COLO829 (cell line): Measurements from ENCODE around the gene HDDC3.
"Not testable (repeated sequence)": the region's sequence is repeated elsewhere in the genome, so short reads cannot be mapped to it uniquely, and the experiment has no call there.

Source experiments
- DNase-seq: peaks from one replicate; pipeline ENCODE4 v3.0.0; 2012; ENCODE audit warnings: low spot score

The HDDC3 gene

GRCh38 chr15:90930861-90931574, 1.3 kb downstream of the HDDC3 start:
- no peak for DNase-seq

- DNase-seq: no peak
Observed at GRCh38 chr15:90929246-90930019, 2.9 kb downstream of the HDDC3 start.

- DNase-seq: not testable (repeated sequence)
Observed at GRCh38 chr15:90928106-90928505, 4.2 kb downstream of the HDDC3 start.

GRCh38 chr15:90926766-90927165, 5.6 kb downstream of the HDDC3 start:
- DNase-seq: not testable (repeated sequence)

GRCh38 chr15:90924375-90924774, 8.0 kb downstream of the HDDC3 start:
- DNase-seq: no peak

- not testable (repeated sequence) for DNase-seq
Observed at GRCh38 chr15:90922712-90923322, 9.5 kb downstream of the HDDC3 start.

- no peak for DNase-seq
Observed at GRCh38 chr15:90921887-90922286, 10.5 kb downstream of the HDDC3 start.

- no peak for DNase-seq
Observed at GRCh38 chr15:90918835-90919234, 13.5 kb downstream of the HDDC3 start.

GRCh38 chr15:90918034-90918788, 14.1 kb downstream of the HDDC3 start:
- DNase-seq: no peak

GRCh38 chr15:90917569-90917968, 14.8 kb downstream of the HDDC3 start:
- DNase-seq: no peak

- DNase-seq: no peak
Observed at GRCh38 chr15:90916461-90916860, 15.9 kb downstream of the HDDC3 start.

GRCh38 chr15:90915808-90916440, 16.4 kb downstream of the HDDC3 start:
- no peak for DNase-seq

GRCh38 chr15:90915216-90915807, 17.0 kb downstream of the HDDC3 start:
- DNase-seq: no peak

- DNase-seq: no peak
Observed at GRCh38 chr15:90914305-90915080, 17.9 kb downstream of the HDDC3 start.

- no peak for DNase-seq
Observed at GRCh38 chr15:90913398-90913944, 18.9 kb downstream of the HDDC3 start.

GRCh38 chr15:90912770-90913075, 19.6 kb downstream of the HDDC3 start:
- DNase-seq: no peak

- no peak for DNase-seq
Observed at GRCh38 chr15:90911906-90912769, 20.2 kb downstream of the HDDC3 start.

GRCh38 chr15:90911302-90911623, 21.1 kb downstream of the HDDC3 start:
- DNase-seq: no peak

- DNase-seq: no peak
Observed at GRCh38 chr15:90910441-90911301, 21.7 kb downstream of the HDDC3 start.
